Measurements from ENCODE around the gene KIF1B. TPM values are rescaled to one million over a fixed set of nuclear protein-coding genes. Genes with fewer than 3 reads are reported as not detected.

KIF1B gene
- total and polyA plus RNA-seq, 2 experiments from 2014 or later: 21.5 to 68.4 TPM

DNA sequence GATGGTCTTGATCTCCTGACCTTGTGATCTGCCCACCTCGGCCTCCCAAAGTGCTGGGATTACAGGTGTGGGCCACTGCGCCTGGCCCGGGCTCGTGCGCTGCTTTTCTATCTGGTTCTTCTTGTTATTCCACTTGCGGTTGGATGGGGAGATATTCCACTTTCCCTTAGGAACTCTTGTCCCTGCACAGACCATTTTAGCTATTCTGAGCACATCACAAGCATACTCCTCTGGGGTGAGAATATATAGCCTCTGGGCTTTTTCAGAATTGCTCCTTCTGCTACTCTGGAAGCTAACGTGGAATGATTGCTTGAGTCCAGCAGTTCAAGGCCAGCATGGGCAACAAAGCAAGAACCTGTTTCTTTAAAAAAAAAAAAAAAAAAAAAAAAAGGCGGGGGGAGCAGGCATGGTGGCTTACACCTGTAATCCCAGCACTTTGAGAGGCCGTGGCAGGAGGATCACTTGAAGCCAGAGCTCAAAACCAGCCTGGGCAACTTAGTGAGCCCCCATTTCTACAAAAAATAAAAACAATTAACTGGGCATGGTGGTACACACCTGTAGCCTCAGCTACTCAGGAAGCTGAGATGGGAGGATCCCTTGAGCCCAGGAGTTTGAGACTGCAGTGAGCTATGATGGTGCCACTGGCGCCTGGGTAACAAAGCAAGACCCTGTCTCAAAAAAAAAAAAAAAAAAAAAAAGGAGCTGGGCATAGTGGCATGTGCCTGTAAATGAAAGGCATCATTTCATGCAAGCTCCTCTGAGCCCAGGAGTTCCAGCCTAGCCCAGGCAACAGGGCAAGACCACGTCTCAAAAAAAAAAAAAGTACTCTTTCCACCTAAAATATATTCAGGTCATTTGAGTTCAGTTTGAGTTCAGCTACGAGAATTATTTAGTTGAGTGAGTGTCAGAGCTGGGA lies 176.6 kb downstream of the KIF1B start:
- Histone ChIP-seq H3K9me2 (ENCODE audit: insufficient read depth) (no peaks in the 10 kb centered on the region), H3K79me2 (replicated peaks; ENCODE audit: insufficient read depth) (no peaks in the 10 kb centered on the region), H3K27ac (ENCODE audit: low read depth) (peak overlapping the region; percentile 72), H2AFZ (no peak overlapping the region), H4K20me1 (replicated peaks; ENCODE audit: insufficient read depth) (no peaks in the 10 kb centered on the region), H3K36me3 (ENCODE audit: insufficient read depth) (no peaks in the 10 kb centered on the region; the same call in 1 of the 2 replicates), H3F3A (replicated peaks; ENCODE audit: low read depth) (0 out of 2 replicates have a peak, but pooled peaks cover 3% of the 10 kb centered on the region), H3K4me3 (no peak overlapping the region), H3K27me3 (ENCODE audit: insufficient read depth) (no peaks in the 10 kb centered on the region), H3K4me2 (0 out of 2 replicates have a peak overlapping the region, but pooled peaks have one; percentile 13), H3K4me1 (ENCODE audit: insufficient read depth) (peaks cover 10% of the 10 kb centered on the region; the same call in 1 of the 2 replicates)
- H3K4me1 Mint-ChIP-seq: peaks cover 12% of the 10 kb centered on the region
- ATAC-seq (no peak), DNase-seq (ENCODE audit: low spot score) (no peak)
- TF ChIP-seq EZH2 (IDR thresholded peaks at IDR 0.05; ENCODE audit: low read depth, unreplicated experiment): no peak
- TF ChIP-seq ZNF331 (CRISPR knock-in tag; IDR thresholded peaks at IDR 0.05; ENCODE audit: low read depth): no peak
- TF ChIP-seq POLR2AphosphoS5 (IDR thresholded peaks at IDR 0.05; ENCODE audit: low read depth): no peak
- no peak for TF ChIP-seq EZH2phosphoT487 (IDR thresholded peaks at IDR 0.05; ENCODE audit: unreplicated experiment)
- TF ChIP-seq, protein P1, sequence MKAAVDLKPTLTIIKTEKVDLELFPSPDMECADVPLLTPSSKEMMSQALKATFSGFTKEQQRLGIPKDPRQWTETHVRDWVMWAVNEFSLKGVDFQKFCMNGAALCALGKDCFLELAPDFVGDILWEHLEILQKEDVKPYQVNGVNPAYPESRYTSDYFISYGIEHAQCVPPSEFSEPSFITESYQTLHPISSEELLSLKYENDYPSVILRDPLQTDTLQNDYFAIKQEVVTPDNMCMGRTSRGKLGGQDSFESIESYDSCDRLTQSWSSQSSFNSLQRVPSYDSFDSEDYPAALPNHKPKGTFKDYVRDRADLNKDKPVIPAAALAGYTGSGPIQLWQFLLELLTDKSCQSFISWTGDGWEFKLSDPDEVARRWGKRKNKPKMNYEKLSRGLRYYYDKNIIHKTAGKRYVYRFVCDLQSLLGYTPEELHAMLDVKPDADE (IDR thresholded peaks at IDR 0.05): no peak
- TF ChIP-seq, protein P2, sequence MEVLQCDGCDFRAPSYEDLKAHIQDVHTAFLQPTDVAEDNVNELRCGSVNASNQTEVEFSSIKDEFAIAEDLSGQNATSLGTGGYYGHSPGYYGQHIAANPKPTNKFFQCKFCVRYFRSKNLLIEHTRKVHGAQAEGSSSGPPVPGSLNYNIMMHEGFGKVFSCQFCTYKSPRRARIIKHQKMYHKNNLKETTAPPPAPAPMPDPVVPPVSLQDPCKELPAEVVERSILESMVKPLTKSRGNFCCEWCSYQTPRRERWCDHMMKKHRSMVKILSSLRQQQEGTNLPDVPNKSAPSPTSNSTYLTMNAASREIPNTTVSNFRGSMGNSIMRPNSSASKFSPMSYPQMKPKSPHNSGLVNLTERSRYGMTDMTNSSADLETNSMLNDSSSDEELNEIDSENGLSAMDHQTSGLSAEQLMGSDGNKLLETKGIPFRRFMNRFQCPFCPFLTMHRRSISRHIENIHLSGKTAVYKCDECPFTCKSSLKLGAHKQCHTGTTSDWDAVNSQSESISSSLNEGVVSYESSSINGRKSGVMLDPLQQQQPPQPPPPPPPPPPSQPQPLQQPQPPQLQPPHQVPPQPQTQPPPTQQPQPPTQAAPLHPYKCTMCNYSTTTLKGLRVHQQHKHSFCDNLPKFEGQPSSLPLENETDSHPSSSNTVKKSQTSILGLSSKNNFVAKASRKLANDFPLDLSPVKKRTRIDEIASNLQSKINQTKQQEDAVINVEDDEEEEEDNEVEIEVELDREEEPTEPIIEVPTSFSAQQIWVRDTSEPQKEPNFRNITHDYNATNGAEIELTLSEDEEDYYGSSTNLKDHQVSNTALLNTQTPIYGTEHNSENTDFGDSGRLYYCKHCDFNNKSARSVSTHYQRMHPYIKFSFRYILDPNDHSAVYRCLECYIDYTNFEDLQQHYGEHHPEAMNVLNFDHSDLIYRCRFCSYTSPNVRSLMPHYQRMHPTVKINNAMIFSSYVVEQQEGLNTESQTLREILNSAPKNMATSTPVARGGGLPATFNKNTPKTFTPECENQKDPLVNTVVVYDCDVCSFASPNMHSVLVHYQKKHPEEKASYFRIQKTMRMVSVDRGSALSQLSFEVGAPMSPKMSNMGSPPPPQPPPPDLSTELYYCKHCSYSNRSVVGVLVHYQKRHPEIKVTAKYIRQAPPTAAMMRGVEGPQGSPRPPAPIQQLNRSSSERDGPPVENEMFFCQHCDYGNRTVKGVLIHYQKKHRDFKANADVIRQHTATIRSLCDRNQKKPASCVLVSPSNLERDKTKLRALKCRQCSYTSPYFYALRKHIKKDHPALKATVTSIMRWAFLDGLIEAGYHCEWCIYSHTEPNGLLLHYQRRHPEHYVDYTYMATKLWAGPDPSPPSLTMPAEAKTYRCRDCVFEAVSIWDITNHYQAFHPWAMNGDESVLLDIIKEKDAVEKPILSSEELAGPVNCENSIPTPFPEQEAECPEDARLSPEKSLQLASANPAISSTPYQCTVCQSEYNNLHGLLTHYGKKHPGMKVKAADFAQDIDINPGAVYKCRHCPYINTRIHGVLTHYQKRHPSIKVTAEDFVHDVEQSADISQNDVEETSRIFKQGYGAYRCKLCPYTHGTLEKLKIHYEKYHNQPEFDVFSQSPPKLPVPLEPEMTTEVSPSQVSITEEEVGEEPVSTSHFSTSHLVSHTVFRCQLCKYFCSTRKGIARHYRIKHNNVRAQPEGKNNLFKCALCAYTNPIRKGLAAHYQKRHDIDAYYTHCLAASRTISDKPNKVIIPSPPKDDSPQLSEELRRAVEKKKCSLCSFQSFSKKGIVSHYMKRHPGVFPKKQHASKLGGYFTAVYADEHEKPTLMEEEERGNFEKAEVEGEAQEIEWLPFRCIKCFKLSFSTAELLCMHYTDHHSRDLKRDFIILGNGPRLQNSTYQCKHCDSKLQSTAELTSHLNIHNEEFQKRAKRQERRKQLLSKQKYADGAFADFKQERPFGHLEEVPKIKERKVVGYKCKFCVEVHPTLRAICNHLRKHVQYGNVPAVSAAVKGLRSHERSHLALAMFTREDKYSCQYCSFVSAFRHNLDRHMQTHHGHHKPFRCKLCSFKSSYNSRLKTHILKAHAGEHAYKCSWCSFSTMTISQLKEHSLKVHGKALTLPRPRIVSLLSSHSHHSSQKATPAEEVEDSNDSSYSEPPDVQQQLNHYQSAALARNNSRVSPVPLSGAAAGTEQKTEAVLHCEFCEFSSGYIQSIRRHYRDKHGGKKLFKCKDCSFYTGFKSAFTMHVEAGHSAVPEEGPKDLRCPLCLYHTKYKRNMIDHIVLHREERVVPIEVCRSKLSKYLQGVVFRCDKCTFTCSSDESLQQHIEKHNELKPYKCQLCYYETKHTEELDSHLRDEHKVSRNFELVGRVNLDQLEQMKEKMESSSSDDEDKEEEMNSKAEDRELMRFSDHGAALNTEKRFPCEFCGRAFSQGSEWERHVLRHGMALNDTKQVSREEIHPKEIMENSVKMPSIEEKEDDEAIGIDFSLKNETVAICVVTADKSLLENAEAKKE (CRISPR knock-in tag; IDR thresholded peaks at IDR 0.05): no peak
- no peak for TF ChIP-seq ZNF114 (CRISPR knock-in tag; IDR thresholded peaks at IDR 0.05)
- TF ChIP-seq, protein P3, sequence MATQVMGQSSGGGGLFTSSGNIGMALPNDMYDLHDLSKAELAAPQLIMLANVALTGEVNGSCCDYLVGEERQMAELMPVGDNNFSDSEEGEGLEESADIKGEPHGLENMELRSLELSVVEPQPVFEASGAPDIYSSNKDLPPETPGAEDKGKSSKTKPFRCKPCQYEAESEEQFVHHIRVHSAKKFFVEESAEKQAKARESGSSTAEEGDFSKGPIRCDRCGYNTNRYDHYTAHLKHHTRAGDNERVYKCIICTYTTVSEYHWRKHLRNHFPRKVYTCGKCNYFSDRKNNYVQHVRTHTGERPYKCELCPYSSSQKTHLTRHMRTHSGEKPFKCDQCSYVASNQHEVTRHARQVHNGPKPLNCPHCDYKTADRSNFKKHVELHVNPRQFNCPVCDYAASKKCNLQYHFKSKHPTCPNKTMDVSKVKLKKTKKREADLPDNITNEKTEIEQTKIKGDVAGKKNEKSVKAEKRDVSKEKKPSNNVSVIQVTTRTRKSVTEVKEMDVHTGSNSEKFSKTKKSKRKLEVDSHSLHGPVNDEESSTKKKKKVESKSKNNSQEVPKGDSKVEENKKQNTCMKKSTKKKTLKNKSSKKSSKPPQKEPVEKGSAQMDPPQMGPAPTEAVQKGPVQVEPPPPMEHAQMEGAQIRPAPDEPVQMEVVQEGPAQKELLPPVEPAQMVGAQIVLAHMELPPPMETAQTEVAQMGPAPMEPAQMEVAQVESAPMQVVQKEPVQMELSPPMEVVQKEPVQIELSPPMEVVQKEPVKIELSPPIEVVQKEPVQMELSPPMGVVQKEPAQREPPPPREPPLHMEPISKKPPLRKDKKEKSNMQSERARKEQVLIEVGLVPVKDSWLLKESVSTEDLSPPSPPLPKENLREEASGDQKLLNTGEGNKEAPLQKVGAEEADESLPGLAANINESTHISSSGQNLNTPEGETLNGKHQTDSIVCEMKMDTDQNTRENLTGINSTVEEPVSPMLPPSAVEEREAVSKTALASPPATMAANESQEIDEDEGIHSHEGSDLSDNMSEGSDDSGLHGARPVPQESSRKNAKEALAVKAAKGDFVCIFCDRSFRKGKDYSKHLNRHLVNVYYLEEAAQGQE (IDR thresholded peaks at IDR 0.05; ENCODE audit: unreplicated experiment): no peak
- TF ChIP-seq STAT1 (IDR thresholded peaks at IDR 0.05; ENCODE audit: unreplicated experiment): no peak
- peak overlapping the region; percentile 94 for H3K27ac Mint-ChIP-seq
- peaks cover 14% of the 10 kb centered on the region for H3K36me3 Mint-ChIP-seq (ENCODE audit: low read depth)
- no peaks in the 10 kb centered on the region; the same call in 2 of the 3 replicates for H3K9me3 Mint-ChIP-seq
- H3K4me3 Mint-ChIP-seq: no peak overlapping the region
- peaks cover 4% of the 10 kb centered on the region for H3K27me3 Mint-ChIP-seq (ENCODE audit: insufficient read depth, low read depth, poor library complexity)
